COLO668 (cell line): ENCODE measurements around the gene GFRA1.

Experiments
- DNase-seq: peaks from one replicate; lab custom pipeline; 2025; ENCODE audit not compliant: unreplicated experiment; lab: John Stamatoyannopoulos, UW

Gene GFRA1, protein sequence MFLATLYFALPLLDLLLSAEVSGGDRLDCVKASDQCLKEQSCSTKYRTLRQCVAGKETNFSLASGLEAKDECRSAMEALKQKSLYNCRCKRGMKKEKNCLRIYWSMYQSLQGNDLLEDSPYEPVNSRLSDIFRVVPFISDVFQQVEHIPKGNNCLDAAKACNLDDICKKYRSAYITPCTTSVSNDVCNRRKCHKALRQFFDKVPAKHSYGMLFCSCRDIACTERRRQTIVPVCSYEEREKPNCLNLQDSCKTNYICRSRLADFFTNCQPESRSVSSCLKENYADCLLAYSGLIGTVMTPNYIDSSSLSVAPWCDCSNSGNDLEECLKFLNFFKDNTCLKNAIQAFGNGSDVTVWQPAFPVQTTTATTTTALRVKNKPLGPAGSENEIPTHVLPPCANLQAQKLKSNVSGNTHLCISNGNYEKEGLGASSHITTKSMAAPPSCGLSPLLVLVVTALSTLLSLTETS

DNA sequence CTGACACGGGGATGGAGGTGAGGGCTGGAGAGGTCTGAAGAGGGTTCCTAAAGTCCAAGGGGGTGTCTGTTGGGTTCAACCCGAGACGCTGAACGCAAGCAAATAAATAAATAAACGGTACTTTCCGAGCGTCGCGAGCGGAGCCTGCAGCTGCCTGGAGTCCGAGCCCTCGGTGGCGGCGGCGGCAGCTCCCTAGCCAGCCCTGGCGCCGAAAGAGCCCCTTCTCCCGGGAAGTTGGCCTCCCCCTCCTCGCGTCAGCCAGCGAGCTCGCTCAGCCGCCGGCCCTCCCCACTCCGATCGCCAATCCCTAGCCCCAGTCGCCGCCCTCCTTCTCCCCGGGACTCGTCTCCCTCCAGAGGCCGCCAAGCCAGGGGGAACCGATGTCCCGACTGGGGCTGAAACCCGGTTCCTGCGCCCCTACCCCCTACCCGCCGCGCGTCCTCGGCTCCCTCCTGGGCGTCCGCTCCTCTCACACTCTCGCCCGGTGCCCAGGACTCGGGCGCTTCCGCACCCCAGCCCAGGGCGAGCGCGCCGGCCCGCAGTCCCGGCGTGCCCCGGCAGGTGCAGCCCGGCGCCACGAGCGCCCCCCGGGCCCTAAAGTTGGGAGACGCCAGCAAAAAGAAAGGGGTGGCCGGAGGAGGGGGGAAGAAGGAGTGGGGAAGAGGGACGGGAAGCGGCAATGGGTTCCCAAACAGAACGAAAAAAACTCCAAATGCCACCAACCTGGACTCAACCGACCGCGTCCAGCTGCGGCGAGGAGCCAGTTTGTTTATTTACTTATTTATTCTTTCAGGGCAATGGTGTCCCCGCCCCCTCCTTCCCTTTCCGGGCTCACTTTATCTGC lies at the start of gene GFRA1:
Gene GFRA1, minus strand, starts transcription at position 767 of the 844 bp plus-strand sequence. CDS start 1,177 bp downstream, outside the sequence.
- DNase-seq = peak; percentile 3

- DNase-seq = no peak
Observed at GRCh38 chr10:116316503-116316902, 43.5 kb upstream of the GFRA1 start.

DNA sequence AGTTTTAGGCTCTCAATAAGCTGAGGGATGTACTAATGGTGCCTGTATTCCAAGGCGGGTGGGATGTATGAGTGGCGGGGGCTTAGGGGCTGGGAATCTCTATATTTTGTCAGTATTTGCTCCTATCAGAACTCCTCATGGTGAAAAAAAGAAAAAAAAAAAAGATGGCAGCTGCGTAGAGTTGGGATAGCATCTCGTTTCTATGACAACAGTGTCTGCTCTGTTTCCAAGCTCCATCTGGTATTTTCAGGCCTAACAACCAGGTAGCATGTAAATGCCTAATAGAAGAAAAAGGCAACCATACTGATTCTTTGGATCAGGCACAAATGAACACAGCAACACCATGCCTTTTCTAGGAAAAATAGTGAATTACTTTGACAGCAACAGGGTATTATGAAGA lies 39.5 kb upstream of the GFRA1 start:
- DNase-seq = no peak

GRCh38 chr10:116311706-116312490 lies 38.9 kb upstream of the GFRA1 start:
- no peak for DNase-seq

DNA sequence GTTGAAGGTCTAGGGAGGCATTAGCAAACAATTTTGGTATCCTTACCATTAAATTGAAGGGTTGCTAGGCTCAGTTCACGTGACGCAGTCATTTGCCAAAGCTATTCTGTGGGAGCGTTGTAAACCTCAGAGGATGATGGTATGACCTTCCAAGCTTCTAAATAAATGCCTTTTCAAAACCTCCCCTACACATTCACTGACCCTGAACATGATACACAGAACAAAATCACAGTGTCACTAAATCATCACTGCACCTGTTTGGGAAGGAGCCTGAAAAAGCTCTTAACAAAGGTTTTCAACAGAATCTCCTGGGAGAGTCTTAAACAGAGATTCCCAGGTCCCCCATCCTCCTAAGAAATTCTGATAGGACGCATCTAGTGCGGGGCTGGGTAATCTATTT lies 38.0 kb upstream of the GFRA1 start:
- DNase-seq = no peak

GRCh38 chr10:116307455-116307854 lies 34.4 kb upstream of the GFRA1 start:
- no peak for DNase-seq

DNA sequence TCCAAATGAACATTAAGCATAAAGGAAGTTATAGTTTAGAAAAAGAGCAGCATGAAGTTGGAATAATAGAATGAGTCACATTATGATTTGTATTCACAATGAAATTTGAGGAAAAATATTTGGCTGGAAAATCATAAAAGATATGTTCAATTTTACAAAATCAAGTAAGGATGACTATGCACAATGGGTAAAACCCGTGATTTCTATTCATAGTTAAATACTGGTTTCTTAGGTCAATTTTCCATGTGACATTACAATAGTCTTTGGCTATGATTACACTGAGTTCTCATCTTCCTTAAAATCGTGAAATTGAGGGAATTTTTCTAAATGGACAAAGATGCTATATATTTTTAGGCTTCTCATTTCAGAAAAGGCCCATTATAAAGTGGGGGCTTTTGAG lies 33.8 kb upstream of the GFRA1 start:
- no peak for DNase-seq

DNA sequence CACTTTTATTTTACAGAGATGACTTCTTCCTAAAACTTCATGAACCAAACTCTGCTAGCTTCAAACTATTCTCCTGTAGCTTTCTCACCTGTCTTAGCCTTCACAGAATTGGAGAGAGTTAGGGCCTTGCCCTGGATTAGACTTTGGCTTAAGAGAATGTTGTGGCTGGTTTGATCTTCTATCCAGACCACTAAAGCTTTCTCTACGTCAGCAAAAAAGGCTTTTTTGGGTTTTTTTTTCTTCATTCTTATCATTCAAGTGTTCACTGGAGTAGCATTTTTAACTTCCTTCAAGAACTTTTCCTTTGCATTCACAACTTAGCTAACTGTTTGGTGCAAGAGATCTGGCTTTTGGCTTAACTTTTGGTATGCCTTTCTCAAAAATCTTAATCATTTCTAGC lies 31.9 kb upstream of the GFRA1 start:
- DNase-seq = no peak

- DNase-seq = no peak
Observed at GRCh38 chr10:116300542-116300941, 27.5 kb upstream of the GFRA1 start.

GRCh38 chr10:116298586-116298985 lies 25.6 kb upstream of the GFRA1 start:
- no peak for DNase-seq

- DNase-seq = no peak
Observed at GRCh38 chr10:116296291-116296721, 23.3 kb upstream of the GFRA1 start.

DNA sequence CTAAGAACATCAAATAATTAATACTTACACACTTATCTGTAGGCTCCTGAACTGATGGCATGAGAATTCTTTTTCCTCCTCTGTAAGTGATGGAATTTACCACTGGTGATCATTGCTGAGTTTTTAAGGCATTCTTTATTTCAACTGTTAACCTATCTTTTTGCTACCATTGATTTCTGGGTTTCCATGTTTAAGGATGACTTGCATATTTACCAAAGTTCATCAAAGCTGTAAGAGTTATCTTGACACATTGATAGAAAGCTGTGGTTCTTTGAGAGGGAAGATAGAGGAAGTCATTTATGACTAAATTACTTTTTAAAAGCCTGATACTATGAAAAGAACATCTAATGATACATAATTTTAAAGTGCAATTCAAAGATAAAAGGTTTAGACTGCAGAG lies 19.5 kb upstream of the GFRA1 start:
- DNase-seq = no peak

- DNase-seq = no peak
Observed at GRCh38 chr10:116289652-116290051, 16.6 kb upstream of the GFRA1 start.

DNA sequence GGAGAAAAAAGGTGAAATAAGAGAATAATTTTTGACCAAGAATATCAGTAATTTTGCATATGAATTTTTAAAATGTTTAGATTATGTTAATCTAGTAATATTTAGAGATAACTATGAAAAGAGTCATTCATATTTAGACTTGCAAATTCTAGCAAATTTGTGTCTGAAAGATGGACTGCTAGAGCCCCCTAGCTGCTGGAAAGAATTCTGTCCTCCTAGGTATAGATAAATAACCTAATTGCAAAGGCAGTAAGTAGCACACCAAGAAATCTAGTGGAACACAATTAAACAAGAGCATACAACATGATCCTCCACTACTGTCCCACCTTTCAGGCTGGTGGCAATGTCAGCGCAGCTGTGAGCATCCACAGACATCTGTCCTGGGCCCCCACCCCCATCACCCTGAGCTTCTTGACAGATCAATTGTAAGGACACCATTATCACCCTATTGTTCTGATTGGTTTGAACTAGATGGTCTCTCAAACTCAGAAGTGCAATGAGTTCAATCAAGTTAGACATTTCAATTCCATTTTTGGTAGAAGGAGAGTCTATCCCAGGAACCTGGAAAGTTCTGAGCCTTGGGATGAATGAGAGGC lies 15.0 kb upstream of the GFRA1 start:
- peak; percentile 1 for DNase-seq

DNA sequence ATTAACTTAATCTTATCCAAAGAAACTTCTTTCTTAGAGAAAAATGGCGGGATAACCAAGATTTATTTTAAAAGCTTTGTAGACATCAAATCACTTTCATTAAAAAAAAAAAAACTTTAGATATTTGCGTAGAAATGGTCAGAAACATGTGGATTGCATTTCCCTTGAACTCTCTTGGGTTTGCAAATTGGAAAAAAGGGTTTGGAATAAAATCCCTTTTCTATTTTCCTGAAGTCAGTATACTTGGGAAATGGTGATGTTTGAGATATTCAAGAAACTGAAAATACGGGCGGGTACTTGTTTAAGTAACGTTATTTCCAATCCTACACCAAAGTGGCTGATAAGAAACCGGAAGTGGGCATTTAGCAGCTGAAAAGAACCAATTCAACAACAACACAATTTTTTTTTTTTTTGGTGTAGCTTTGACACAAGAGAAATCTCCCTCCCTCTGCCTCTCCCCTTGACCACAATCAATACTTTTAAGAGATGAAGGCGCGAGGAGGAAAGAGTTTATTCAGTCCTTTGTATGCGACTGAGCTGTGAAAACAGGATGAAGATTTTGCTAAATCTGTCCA lies 13.7 kb upstream of the GFRA1 start:
- DNase-seq = no peak

DNA sequence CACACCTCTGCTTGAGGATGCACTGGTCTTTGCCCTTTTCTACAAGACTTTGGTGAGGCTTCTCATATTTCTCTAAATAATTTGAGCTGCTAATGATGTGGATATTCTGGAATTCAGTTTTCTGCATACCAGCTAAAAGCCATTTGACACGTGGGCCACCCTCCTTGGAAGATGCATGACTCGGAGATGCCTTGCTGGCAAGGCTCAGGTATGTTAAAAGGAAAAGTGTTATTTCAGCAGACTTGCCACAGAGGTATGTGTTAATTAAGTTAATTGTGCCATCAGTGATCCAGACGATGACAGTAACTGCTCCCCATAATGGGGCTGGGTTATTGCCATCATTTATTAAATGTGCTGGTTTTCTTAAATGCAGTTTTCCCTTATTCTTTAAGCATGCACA lies 8.8 kb upstream of the GFRA1 start:
- DNase-seq = no peak

GRCh38 chr10:116278846-116279245 lies 5.8 kb upstream of the GFRA1 start:
- DNase-seq = no peak

DNA sequence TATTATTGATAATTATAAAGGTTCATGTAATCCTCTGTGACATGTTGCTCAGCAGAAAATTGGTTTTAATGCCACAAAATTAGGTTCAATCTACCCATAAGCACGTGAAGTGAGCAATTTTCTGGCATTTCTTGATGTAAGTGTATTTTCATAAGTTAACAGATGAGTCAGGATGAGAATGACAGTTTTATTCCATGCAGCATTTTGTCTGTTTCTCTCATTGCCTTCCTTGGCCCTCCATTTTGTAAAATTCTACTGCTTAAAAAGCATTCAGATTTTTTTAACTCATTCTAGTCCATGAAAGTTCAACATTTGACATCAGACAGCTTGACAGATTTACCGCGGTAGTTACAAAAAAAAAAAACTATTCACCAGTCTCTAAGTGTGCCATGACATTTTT lies 4.0 kb upstream of the GFRA1 start:
- no peak for DNase-seq

DNA sequence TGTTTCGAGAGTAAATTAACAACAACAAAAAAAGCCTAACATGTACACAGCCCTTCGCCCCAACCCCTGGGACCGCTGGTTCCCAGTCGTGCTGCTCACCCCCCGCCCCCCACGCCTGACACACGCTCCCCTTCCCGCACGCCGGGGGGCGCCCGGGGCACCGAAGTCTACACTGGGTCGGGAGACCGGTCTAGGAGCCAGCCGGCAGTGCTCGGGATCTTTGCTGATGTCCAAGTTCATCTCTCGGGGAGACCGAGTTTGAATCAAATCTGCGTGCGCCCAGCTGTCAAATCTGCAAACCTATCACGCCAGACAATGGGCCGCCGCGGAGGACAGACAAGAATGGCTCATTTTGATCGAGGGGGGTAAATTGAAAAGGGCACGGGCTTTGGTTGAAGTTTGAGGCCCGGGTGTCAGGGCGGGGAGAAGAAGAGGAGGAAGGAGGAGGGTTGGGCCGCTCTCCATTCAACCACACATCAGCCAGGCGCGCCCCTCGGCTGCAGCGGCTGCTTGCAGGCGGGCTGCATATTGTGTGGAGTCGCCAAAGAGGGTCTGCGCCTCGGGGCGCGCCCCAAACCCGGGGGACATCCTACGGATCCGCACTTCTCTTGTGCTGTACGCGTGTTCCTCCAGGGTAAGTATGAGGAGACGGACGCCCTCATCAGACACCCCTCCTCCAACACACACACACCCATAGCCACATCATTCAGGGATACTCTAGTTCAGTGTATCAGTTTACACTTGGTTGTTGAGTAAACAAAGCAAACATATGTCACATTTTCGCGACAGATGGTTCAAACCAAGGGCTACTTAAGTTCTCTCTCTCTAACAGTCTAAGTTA lies 1.3 kb upstream of the GFRA1 start:
- DNase-seq = no peak
